H7 (cell line): ENCODE data around the gene SMG6. TPM values are rescaled to one million over a fixed set of nuclear protein-coding genes. Genes with fewer than 3 reads are reported as not detected.
"Not testable (repeated sequence)": the region's sequence is repeated elsewhere in the genome, so short reads cannot be mapped to it uniquely, and the experiment has no call there.

ENCODE experiments used
- DNase-seq: peaks from one replicate; pipeline ENCODE4 v3.0.0; 2012
- H3K27me3 ChIP-seq: 2 replicates; pipeline ENCODE4 v1.6.0; 2011; ENCODE audit warnings: mild to moderate bottlenecking, low read length; ENCODE audit not compliant: control insufficient read depth, insufficient read depth
- H3K36me3 ChIP-seq: replicated peaks from 2 replicates; pipeline ENCODE4 v1.5.1; 2011; ENCODE audit warnings: low read length; ENCODE audit not compliant: control insufficient read depth, insufficient read depth
- H3K4me3 ChIP-seq: 2 replicates; pipeline ENCODE4 v1.5.1; 2011; ENCODE audit warnings: low read depth, mild to moderate bottlenecking, control low read depth, low read length, moderate library complexity; ENCODE audit not compliant: insufficient read depth
- total RNA-seq: library from RNA; depleted of rRNA; stranded (reverse); fragments of >200 nt; shearing (Covaris generic); gene quantifications from 2 replicates; pipeline ENCODE4 v1.2.3, GENCODE V29; 2014

Gene SMG6
- total RNA-seq, 1 experiment from 2014 or later = 18.2 TPM

GRCh38 chr17:2170023-2170422 is 133.6 kb downstream of the SMG6 start:
- peak; percentile 64 for DNase-seq
- peaks cover 2% of the 10 kb centered on the region for H3K36me3 ChIP-seq
- H3K27me3 ChIP-seq = no peaks in the 10 kb centered on the region
- no peak overlapping the region for H3K4me3 ChIP-seq

GRCh38 chr17:2165723-2166122 is 137.9 kb downstream of the SMG6 start:
- not testable (repeated sequence) for H3K36me3 ChIP-seq, H3K27me3 ChIP-seq, DNase-seq

GRCh38 chr17:2158396-2158780 is 145.2 kb downstream of the SMG6 start:
- DNase-seq = no peak
- Histone ChIP-seq H3K27me3 (no peaks in the 10 kb centered on the region), H3K36me3 (no peaks in the 10 kb centered on the region), H3K4me3 (no peak overlapping the region)

More at GRCh38 chr17:2165723-2166122, 137.9 kb downstream of the SMG6 start:
- not testable (repeated sequence) for H3K4me3 ChIP-seq

GRCh38 chr17:2157675-2158395 is 145.8 kb downstream of the SMG6 start:
- H3K4me3 ChIP-seq = no peak overlapping the region
- H3K36me3 ChIP-seq = no peaks in the 10 kb centered on the region

DNA sequence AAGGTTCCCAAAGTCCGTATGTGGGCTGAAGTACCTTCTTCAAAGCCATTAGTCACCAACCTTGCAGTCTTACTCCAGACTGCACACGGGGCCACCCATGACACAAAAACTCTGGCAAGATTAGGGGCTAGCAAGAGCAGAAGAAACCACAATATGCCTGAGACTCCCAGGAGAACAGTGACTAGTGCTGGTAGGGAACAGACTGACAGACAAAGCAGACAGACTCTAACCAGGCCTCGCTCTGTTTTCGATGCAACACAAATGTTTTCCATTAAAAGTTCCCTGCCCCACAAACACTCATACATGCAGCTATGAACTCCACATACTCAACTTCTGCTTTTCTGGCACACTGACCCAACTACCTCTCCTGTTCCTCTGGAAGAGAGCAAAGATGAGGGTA is 146.5 kb downstream of the SMG6 start:
- Histone ChIP-seq H3K4me3 (no peak overlapping the region), H3K36me3 (no peaks in the 10 kb centered on the region), H3K27me3 (no peaks in the 10 kb centered on the region)
- DNase-seq = no peak

More at GRCh38 chr17:2157675-2158395, 145.8 kb downstream of the SMG6 start:
- no peak for DNase-seq
- H3K27me3 ChIP-seq = no peaks in the 10 kb centered on the region

DNA sequence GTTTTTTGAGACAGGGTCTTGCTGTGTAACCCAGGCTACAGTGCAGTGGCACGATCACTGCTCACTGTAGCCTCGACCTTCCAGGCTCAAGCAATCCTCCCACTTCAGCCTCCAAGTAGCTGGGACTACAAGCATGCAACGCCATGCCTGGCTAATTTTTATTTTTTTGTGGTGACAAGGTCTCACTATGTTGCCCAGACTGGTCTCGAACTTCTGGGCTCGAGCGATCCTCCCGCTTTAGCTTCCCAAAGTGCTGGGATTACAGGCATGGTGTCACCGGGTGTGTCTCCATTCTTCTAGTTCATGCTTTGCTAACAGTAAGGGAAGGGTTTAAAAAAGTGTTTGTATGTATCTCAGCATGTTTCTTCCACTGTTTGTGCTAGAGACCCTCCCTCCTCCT is 146.9 kb downstream of the SMG6 start:
- Histone ChIP-seq H3K36me3 (no peaks in the 10 kb centered on the region; the same call in 1 of the 2 replicates), H3K27me3 (no peaks in the 10 kb centered on the region), H3K4me3 (no peak overlapping the region)
- no peak for DNase-seq

- no peaks in the 10 kb centered on the region; the same call in 1 of the 2 replicates for H3K36me3 ChIP-seq
- no peaks in the 10 kb centered on the region for H3K27me3 ChIP-seq
- no peak for DNase-seq
- no peak overlapping the region for H3K4me3 ChIP-seq
These were observed 148.0 kb downstream of the SMG6 start for GRCh38 chr17:2155573-2155972.

- Histone ChIP-seq H3K27me3 (no peaks in the 10 kb centered on the region), H3K36me3 (no peaks in the 10 kb centered on the region; the same call in 1 of the 2 replicates), H3K4me3 (no peak overlapping the region)
- no peak for DNase-seq
These were observed 152.1 kb downstream of the SMG6 start for GRCh38 chr17:2151358-2152033.

GRCh38 chr17:2150806-2151205 is 152.8 kb downstream of the SMG6 start:
- Histone ChIP-seq H3K4me3 (no peak overlapping the region), H3K36me3 (no peaks in the 10 kb centered on the region; the same call in 1 of the 2 replicates), H3K27me3 (no peaks in the 10 kb centered on the region)
- DNase-seq = no peak

DNA sequence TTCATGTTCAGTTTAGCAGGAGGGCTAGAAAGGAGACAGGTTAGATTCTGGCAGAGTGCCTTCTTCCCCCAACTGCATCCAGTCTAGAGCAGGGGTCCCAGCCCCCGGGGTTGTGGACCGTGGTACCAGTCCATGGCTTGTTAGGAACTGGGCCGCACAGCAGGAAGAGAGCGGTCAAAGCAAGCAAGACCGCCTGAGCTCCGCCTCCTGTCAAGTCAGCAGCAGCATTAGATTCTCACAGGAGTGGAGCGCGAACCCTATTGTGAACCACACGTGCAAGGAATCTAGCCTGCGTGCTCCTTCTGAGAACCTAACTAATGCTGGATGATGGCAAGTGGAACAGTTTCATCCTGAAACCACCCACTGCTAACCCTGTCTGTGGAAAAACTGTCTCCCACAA is 153.7 kb downstream of the SMG6 start:
- DNase-seq = no peak
- H3K27me3 ChIP-seq = no peaks in the 10 kb centered on the region

GRCh38 chr17:2146132-2146871 is 157.3 kb downstream of the SMG6 start:
- H3K4me3 ChIP-seq = no peak overlapping the region
- no peaks in the 10 kb centered on the region for H3K36me3 ChIP-seq
- no peaks in the 10 kb centered on the region for H3K27me3 ChIP-seq
- DNase-seq = no peak

More for the DNA sequence above, 153.7 kb downstream of the SMG6 start:
- H3K36me3 ChIP-seq = no peaks in the 10 kb centered on the region; the same call in 1 of the 2 replicates
- H3K4me3 ChIP-seq = no peak overlapping the region

- DNase-seq = no peak
- H3K36me3 ChIP-seq = no peaks in the 10 kb centered on the region
- H3K4me3 ChIP-seq = no peak overlapping the region
- no peaks in the 10 kb centered on the region for H3K27me3 ChIP-seq
These were observed 158.9 kb downstream of the SMG6 start for GRCh38 chr17:2144701-2145100.

DNA sequence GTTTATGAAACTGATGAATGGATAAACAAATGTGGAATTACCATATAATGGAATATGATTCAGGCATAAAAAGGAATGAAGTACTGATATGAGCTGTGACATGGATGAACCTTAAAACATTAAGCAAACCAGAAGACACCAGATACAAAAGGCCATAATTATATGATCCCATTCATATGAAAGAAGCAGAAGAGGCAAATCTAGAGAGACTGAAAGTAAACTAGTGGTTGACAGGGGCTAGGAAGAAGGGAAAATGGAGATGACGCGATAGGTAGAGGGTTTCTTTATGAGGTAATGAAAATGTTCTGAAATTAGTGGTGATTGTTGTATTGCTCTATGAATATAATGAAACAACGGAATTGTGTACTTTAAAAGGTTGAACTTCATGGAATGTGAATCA is 160.3 kb downstream of the SMG6 start:
- no peaks in the 10 kb centered on the region for H3K27me3 ChIP-seq
- DNase-seq = no peak
- no peak overlapping the region for H3K4me3 ChIP-seq
- H3K36me3 ChIP-seq = no peaks in the 10 kb centered on the region

DNA sequence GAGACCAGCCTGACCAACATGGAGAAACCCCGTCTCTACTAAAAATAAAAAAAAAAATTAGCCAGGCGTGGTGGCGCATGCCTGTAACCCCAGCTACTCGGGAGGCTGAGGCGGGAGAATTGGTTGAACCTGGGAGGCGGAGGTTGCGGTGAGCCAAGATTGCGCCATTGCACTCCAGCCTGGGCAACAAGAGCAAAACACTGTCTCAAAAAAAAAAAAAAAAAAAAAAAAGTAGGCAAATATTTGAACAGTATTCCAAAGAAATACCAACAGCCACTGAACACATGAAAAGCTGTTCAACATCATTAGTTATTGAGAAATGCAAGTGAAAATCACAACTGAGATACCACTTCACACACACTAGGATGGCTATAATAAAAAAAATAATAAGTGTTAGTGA is 160.9 kb downstream of the SMG6 start:
- DNase-seq, H3K36me3 ChIP-seq, H3K27me3 ChIP-seq, H3K4me3 ChIP-seq: not testable (repeated sequence)

- DNase-seq = no peak
- Histone ChIP-seq H3K27me3 (no peaks in the 10 kb centered on the region), H3K4me3 (no peak overlapping the region), H3K36me3 (no peaks in the 10 kb centered on the region)
These were observed 162.9 kb downstream of the SMG6 start for GRCh38 chr17:2140683-2141082.
